ENCODE measurements around the gene LTBP2. TPM values are rescaled to one million over a fixed set of nuclear protein-coding genes. Genes with fewer than 3 reads are reported as not detected.
A peak's percentile ranks its signal among the peaks of the same experiment; 100 is the strongest.

LTBP2 gene
- total and polyA plus RNA-seq, 5 donors from 2014 or later: 0.02 to 0.54 (median 0.17) TPM

- Mint-ChIP-seq H3K36me3 (no peaks in the 10 kb centered on the region), H3K27ac (peak overlapping the region in 1 of 3 donors; percentile 53), H3K9me3 (no peaks in the 10 kb centered on the region), H3K4me1 (peaks cover 9 to 30% (median 22%) of the 10 kb centered on the region in 4 donors), H3K27me3 (no peaks in the 10 kb centered on the region), H3K4me3 (no peak overlapping the region)
- H3K27ac ChIP-seq (ENCODE audit: insufficient read depth, low read length, poor library complexity, severe bottlenecking): no peak overlapping the region
- peaks cover 21% of the 10 kb centered on the region for H3K4me1 ChIP-seq (ENCODE audit: control insufficient read depth, insufficient read depth, low read length, poor library complexity, severe bottlenecking)
- DNase-seq: no peak
- H3K9me3 ChIP-seq (ENCODE audit: control insufficient read depth in 2 of 2, low read length in 2 of 2): no peaks in the 10 kb centered on the region
- no peak for ATAC-seq (ENCODE audit: low read depth in 2 of 2)
- H3K27me3 ChIP-seq (ENCODE audit: control insufficient read depth, insufficient read depth, low read length): no peaks in the 10 kb centered on the region
- no peaks in the 10 kb centered on the region for H3K36me3 ChIP-seq (ENCODE audit: control insufficient read depth, insufficient read depth, low read length)
- no peak overlapping the region for H3K4me3 ChIP-seq (ENCODE audit: low read depth, low read length)
Measured at GRCh38 chr14:74577948-74578275, 34.1 kb downstream of the LTBP2 start.

GRCh38 chr14:74577247-74577947, 34.6 kb downstream of the LTBP2 start:
- ATAC-seq (ENCODE audit: low read depth in 2 of 2): no peak
- peaks cover 9 to 36% (median 23%) of the 10 kb centered on the region in 4 donors for H3K4me1 Mint-ChIP-seq
- Histone ChIP-seq H3K27ac (ENCODE audit: insufficient read depth, low read length, poor library complexity, severe bottlenecking) (no peak overlapping the region), H3K27me3 (ENCODE audit: control insufficient read depth, insufficient read depth, low read length) (no peaks in the 10 kb centered on the region), H3K36me3 (ENCODE audit: control insufficient read depth, insufficient read depth, low read length) (no peaks in the 10 kb centered on the region), H3K4me1 (ENCODE audit: control insufficient read depth, insufficient read depth, low read length, poor library complexity, severe bottlenecking) (peaks cover 24% of the 10 kb centered on the region), H3K4me3 (ENCODE audit: low read depth, low read length) (no peak overlapping the region), H3K9me3 (ENCODE audit: control insufficient read depth in 2 of 2, low read length in 2 of 2) (no peaks in the 10 kb centered on the region)
- H3K4me3 Mint-ChIP-seq: no peak overlapping the region
- no peaks in the 10 kb centered on the region for H3K27me3 Mint-ChIP-seq
- no peaks in the 10 kb centered on the region for H3K9me3 Mint-ChIP-seq
- H3K27ac Mint-ChIP-seq: peak overlapping the region in 1 of 3 donors; percentile 53
- no peak for DNase-seq
- no peaks in the 10 kb centered on the region for H3K36me3 Mint-ChIP-seq

- no peak overlapping the region for H3K4me3 ChIP-seq (ENCODE audit: low read depth, low read length)
- no peak for DNase-seq
- no peak overlapping the region for H3K27ac Mint-ChIP-seq
- no peak overlapping the region for H3K4me3 Mint-ChIP-seq
- H3K4me1 Mint-ChIP-seq: peaks cover 9 to 42% (median 25%) of the 10 kb centered on the region in 4 donors
- no peak overlapping the region for H3K27ac ChIP-seq (ENCODE audit: insufficient read depth, low read length, poor library complexity, severe bottlenecking)
- no peaks in the 10 kb centered on the region for H3K36me3 Mint-ChIP-seq
- no peaks in the 10 kb centered on the region for H3K9me3 Mint-ChIP-seq
- peaks cover 5% of the 10 kb centered on the region for H3K27me3 Mint-ChIP-seq
- peaks cover 24% of the 10 kb centered on the region for H3K4me1 ChIP-seq (ENCODE audit: control insufficient read depth, insufficient read depth, low read length, poor library complexity, severe bottlenecking)
- no peaks in the 10 kb centered on the region for H3K9me3 ChIP-seq (ENCODE audit: control insufficient read depth in 2 of 2, low read length in 2 of 2)
- H3K36me3 ChIP-seq (ENCODE audit: control insufficient read depth, insufficient read depth, low read length): no peaks in the 10 kb centered on the region
- no peak for ATAC-seq (ENCODE audit: low read depth in 2 of 2)
- peaks cover 2% of the 10 kb centered on the region for H3K27me3 ChIP-seq (ENCODE audit: control insufficient read depth, insufficient read depth, low read length)
Measured at GRCh38 chr14:74575936-74576335, 36.1 kb downstream of the LTBP2 start.

GRCh38 chr14:74575507-74575906, 36.5 kb downstream of the LTBP2 start:
- Histone ChIP-seq H3K36me3 (ENCODE audit: control insufficient read depth, insufficient read depth, low read length) (no peaks in the 10 kb centered on the region), H3K4me3 (ENCODE audit: low read depth, low read length) (no peak overlapping the region), H3K27ac (ENCODE audit: insufficient read depth, low read length, poor library complexity, severe bottlenecking) (no peak overlapping the region), H3K9me3 (ENCODE audit: control insufficient read depth in 2 of 2, low read length in 2 of 2) (no peaks in the 10 kb centered on the region), H3K27me3 (ENCODE audit: control insufficient read depth, insufficient read depth, low read length) (peaks cover 2% of the 10 kb centered on the region), H3K4me1 (ENCODE audit: control insufficient read depth, insufficient read depth, low read length, poor library complexity, severe bottlenecking) (peaks cover 24% of the 10 kb centered on the region)
- no peak overlapping the region for H3K27ac Mint-ChIP-seq
- H3K27me3 Mint-ChIP-seq: peaks cover 5% of the 10 kb centered on the region
- ATAC-seq (ENCODE audit: low read depth in 2 of 2) (no peak), DNase-seq (no peak)
- no peaks in the 10 kb centered on the region for H3K36me3 Mint-ChIP-seq
- no peak overlapping the region for H3K4me3 Mint-ChIP-seq
- H3K4me1 Mint-ChIP-seq: peaks cover 9 to 42% (median 25%) of the 10 kb centered on the region in 4 donors
- no peaks in the 10 kb centered on the region for H3K9me3 Mint-ChIP-seq

- ATAC-seq (ENCODE audit: low read depth in 2 of 2): no peak
- H3K27ac ChIP-seq (ENCODE audit: insufficient read depth, low read length, poor library complexity, severe bottlenecking): no peak overlapping the region
- peak in 1 of 3 donors; percentile 37 for DNase-seq
- H3K27ac Mint-ChIP-seq: no peak overlapping the region
- H3K27me3 ChIP-seq (ENCODE audit: control insufficient read depth, insufficient read depth, low read length): peaks cover 2% of the 10 kb centered on the region
- no peaks in the 10 kb centered on the region for H3K9me3 ChIP-seq (ENCODE audit: control insufficient read depth in 2 of 2, low read length in 2 of 2)
- no peak overlapping the region for H3K4me3 Mint-ChIP-seq
- no peaks in the 10 kb centered on the region for H3K36me3 Mint-ChIP-seq
- peaks cover 24% of the 10 kb centered on the region for H3K4me1 ChIP-seq (ENCODE audit: control insufficient read depth, insufficient read depth, low read length, poor library complexity, severe bottlenecking)
- H3K4me3 ChIP-seq (ENCODE audit: low read depth, low read length): no peak overlapping the region
- no peaks in the 10 kb centered on the region for H3K36me3 ChIP-seq (ENCODE audit: control insufficient read depth, insufficient read depth, low read length)
- H3K4me1 Mint-ChIP-seq: peaks cover 9 to 34% (median 19%) of the 10 kb centered on the region in 4 donors
- H3K9me3 Mint-ChIP-seq: no peaks in the 10 kb centered on the region
- peaks cover 9% of the 10 kb centered on the region for H3K27me3 Mint-ChIP-seq
Measured at GRCh38 chr14:74574706-74575105, 37.3 kb downstream of the LTBP2 start.

- Mint-ChIP-seq H3K27me3 (peaks cover 9% of the 10 kb centered on the region), H3K4me1 (peaks cover 9 to 31% (median 17%) of the 10 kb centered on the region in 4 donors), H3K9me3 (no peaks in the 10 kb centered on the region), H3K27ac (peak overlapping the region; percentile 10 to 81 (median 42)), H3K36me3 (no peaks in the 10 kb centered on the region), H3K4me3 (peak overlapping the region in 3 of 4 donors; percentile 2 to 19 (median 15))
- Histone ChIP-seq H3K4me3 (ENCODE audit: low read depth, low read length) (peak overlapping the region; percentile 37), H3K27me3 (ENCODE audit: control insufficient read depth, insufficient read depth, low read length) (peaks cover 2% of the 10 kb centered on the region), H3K4me1 (ENCODE audit: control insufficient read depth, insufficient read depth, low read length, poor library complexity, severe bottlenecking) (peaks cover 20% of the 10 kb centered on the region), H3K36me3 (ENCODE audit: control insufficient read depth, insufficient read depth, low read length) (no peaks in the 10 kb centered on the region), H3K27ac (ENCODE audit: insufficient read depth, low read length, poor library complexity, severe bottlenecking) (no peak overlapping the region), H3K9me3 (ENCODE audit: control insufficient read depth in 2 of 2, low read length in 2 of 2) (no peaks in the 10 kb centered on the region)
- DNase-seq (peak in 2 of 3 donors; percentile 46 to 57), ATAC-seq (ENCODE audit: low read depth in 2 of 2) (peak; percentile 70 to 79)
Measured at GRCh38 chr14:74574090-74574433, 38.0 kb downstream of the LTBP2 start.

- peaks cover 20% of the 10 kb centered on the region for H3K4me1 ChIP-seq (ENCODE audit: control insufficient read depth, insufficient read depth, low read length, poor library complexity, severe bottlenecking)
- no peak for DNase-seq
- no peak overlapping the region for H3K27ac ChIP-seq (ENCODE audit: insufficient read depth, low read length, poor library complexity, severe bottlenecking)
- peak overlapping the region; percentile 37 for H3K4me3 ChIP-seq (ENCODE audit: low read depth, low read length)
- Mint-ChIP-seq H3K27me3 (peaks cover 9% of the 10 kb centered on the region), H3K9me3 (no peaks in the 10 kb centered on the region), H3K27ac (peak overlapping the region; percentile 5 to 81 (median 42)), H3K4me1 (peaks cover 9 to 31% (median 17%) of the 10 kb centered on the region in 4 donors), H3K4me3 (peak overlapping the region in 3 of 4 donors; percentile 2 to 20 (median 15)), H3K36me3 (no peaks in the 10 kb centered on the region)
- no peaks in the 10 kb centered on the region for H3K36me3 ChIP-seq (ENCODE audit: control insufficient read depth, insufficient read depth, low read length)
- peaks cover 2% of the 10 kb centered on the region for H3K27me3 ChIP-seq (ENCODE audit: control insufficient read depth, insufficient read depth, low read length)
- no peak for ATAC-seq (ENCODE audit: low read depth in 2 of 2)
- H3K9me3 ChIP-seq (ENCODE audit: control insufficient read depth in 2 of 2, low read length in 2 of 2): no peaks in the 10 kb centered on the region
Measured at GRCh38 chr14:74573421-74574089, 38.5 kb downstream of the LTBP2 start.
